GM21825 (cell line): ENCODE data around the gene CENPX.

Experiments
- ATAC-seq: cut with Tn5 transposase; IDR thresholded peaks from one replicate; pipeline ENCODE4 v1.9.1; 2021; ENCODE audit warnings: mild to moderate bottlenecking, moderate library complexity; ENCODE audit not compliant: unreplicated experiment

The CENPX gene

DNA sequence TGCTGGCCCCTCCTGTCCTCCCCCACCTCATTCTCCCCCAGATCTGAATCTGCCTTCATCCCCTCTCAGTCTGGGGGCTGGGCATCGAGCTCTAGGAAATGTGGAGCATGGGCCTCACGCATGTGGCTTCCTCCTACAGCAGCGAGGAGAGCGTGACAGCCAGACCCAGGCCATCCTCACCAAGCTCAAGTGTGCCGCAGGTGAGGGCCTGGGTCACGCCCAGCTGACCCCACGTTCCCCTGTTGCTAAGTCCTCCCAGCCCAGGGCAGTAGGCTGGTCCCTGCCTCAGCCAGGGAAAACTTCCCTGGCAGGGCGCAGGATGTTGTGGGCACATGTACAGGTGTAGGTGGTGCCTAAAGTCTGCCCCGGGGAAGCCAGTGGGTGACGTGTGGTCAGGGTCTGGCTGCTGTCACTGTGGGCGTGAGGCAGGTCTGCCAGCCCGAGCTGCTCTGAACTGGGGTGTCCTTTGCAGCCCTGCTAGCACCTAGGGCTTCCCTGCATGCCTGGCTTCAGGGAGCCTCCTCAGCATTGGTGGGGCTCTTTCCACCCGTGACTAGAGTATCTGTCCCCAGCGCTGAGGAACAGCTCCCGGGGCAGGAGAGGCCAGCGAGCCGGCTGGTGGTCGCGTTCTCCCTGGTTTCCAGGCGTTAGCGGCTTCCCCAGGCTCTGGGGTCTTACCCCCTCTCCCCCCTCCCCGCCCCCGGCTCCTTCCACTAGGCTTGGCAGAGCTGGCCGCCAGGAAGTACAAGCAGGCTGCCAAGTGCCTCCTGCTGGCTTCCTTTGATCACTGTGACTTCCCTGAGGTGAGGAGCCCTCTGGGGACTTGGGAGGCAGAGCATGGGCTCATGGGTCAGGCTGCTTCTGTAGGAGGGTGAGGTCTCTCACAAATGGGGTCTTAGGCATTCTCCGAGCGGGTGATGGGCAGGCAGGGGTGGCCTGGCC is 32.6 kb upstream of the CENPX start:
- no peak for ATAC-seq

DNA sequence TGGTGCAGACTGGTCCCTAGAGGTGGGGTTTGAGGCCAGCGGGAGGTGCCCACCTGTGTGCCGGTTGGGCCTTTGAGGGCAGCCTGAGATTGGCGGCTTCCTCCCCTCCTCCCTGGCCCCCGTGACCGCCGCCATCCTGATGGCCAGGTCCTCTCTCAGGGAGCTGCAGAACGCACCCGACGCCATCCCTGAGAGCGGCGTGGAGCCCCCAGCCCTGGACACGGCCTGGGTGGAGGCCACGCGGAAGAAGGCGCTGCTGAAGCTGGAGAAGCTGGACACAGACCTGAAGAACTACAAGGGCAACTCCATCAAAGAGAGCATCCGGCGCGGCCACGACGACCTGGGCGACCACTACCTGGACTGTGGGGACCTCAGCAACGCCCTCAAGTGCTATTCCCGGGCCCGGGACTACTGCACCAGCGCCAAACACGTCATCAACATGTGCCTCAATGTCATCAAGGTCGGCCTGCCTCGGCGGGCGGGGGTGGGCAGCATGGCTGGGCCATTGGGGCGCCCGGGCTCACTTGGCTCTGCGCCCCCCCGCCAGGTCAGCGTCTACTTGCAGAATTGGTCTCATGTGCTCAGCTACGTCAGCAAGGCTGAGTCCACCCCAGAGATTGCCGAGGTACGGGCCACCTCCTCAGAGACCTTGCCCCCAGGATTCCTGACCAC is 31.8 kb upstream of the CENPX start:
- ATAC-seq = no peak

DNA sequence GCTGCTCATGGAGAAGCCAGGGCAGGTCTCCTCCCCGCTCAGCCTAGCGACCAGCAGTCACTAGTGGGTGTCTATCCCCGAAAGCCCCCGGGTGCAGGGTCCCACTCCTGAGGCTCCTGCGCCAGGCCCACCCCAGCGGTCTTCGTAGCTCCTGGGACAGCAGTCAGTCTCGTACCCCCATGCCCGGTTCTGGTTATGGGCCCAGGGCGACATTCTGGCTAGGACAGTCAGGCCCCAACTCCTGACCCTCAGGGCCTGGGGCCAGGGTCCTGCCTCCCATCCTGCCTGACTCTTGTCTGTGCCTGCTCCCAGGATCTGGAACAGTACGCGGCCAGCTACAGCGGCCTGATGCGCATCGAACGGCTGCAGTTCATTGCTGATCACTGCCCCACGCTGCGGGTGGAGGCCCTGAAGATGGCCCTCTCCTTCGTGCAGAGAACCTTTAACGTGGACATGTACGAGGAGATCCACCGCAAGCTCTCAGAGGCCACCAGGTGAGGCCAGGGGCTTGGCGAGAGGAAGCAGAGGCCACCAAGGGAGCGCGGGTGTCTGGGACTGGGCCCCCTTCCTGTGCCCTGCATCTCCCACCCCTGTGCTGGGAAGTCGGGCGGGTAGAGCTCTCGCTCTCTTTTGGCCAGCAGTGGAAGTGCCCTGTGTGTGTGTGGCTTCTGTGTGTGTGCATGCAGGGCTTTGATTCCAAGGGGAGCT is 31.0 kb upstream of the CENPX start:
- no peak for ATAC-seq

DNA sequence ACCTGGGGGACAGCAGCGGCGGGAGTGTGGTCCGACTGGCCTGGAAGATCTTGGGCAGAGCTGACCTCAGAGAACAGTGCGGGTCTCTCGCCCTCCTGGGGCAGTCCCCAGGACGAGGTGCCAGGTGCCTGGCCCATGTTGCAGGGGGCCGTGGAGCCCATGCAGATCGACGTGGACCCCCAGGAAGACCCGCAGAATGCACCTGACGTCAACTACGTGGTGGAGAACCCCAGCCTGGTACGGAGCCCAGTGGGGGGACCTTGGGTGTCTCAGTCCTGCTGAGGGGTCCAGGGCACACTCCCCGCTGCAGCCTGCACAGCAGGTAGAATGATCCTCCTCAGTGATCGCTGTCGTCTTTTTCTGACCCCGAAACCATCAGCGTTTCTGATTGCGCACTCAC is 30.5 kb upstream of the CENPX start:
- no peak for ATAC-seq

DNA sequence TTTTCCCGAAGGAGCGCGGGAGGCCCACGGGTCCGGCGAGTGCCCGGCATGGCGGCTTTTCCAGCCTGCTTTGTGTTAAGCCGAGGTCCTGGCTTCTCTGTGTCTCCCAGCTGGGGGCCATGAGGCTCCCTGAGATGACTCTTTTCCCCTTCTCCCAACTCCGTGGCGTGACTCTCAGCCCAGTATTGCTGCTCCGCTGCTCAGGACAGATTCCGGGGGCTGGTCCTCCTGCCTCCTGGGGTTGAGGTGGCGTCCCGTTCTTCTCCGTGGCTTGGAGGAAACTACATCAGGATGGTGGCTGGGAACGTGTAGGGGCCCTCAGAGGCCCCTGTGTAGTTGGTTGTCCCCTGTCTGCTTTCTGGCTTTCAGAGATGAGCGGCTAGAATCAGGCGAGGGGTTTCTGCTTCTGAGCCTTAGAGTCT is 30.0 kb upstream of the CENPX start:
- ATAC-seq = no peak

DNA sequence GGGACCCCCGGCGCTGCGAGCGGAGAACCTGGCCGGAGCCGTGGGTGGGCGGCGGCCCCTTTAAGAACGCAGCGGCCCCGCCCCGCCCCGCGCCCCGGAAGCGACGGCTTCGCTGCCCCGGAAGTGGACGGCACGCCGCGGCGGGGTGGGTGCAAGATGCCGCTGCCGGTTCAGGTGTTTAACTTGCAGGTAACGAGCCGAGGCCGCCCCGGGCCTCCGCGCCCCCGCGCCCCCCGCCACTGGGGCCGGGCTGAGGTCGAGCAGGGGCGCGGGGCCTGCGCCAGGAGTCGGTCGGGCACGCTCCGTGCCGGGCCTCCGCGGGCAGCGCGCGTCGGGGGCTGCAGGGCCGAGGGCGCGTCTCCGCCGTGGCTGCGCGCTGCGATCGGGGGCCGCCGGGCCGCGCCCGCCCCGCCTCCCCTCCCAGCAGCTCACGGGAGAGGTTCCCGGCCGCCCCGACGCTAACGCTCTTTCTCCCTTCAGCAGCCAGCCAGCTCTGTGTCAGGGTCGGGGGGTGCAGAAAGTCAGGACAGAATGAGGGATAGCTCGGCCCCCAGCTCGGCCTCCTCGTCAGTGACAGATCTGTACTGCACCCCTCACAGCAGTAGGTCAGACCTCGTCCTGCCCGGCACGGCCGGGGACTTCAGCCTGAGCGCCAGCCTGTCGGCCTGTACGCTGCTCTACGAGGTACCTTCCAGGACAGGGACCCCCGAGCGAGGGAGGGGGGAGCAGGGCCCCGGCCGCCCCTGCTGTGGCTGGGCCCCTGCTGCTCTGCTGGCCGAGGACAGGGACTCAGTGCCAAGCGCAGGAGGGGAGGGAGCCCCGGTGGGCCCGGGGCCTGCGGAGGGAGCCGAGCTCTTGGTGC is 29.3 kb upstream of the CENPX start, which contains the start of the genes GPS1 and RFNG:
Gene GPS1, plus strand, starts transcription at position 123 of the 862 bp plus-strand sequence. Its CDS starts 34 bp downstream, at position 157.
Gene RFNG, minus strand, starts transcription at position 36 of the 862 bp plus-strand sequence. CDS start 45 bp downstream, outside the sequence.
- peak; percentile 45 for ATAC-seq

DNA sequence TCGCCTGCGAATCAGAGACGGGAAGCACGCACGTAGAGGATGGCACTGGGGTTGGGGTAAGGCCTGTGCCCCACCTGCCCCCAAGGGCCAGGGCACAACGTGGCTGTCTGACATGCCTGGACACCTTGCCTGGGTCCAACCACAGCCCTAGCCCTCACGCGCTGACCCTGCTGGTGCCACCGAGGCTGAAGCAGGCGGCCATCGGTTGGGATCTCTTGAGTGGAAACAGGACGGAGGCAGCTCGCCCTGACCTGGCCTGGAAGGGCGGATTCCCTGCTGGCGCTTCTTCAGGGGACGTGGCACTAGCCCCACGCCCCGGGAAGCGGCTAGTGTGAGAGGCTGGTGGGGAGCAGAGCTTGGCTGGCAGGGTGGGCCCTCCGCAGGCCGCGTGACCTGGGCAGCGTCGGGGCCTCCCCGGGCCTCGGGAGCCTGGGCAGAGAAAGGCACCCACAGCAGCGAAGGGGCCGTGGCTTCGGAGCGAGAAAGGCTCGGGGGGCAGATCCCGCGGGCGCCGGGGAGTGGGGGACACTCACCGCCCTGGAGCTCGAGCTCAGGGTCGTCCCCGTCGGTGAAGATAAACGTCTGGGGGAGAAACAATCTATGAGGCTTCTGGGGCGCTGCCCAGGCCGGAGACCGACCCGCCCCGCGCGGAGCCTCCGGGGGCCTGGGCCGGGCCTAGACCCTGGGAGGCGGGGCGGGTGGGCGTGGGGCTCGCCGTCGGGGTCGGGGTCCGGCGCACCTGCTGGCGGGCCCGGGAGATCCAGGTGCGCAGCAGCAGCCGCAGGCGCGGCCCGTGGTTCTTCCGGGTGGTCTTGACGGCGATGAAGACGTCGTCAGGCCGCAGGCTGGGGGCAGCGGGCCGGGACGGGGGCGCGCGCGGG is 28.3 kb upstream of the CENPX start:
- no peak for ATAC-seq

DNA sequence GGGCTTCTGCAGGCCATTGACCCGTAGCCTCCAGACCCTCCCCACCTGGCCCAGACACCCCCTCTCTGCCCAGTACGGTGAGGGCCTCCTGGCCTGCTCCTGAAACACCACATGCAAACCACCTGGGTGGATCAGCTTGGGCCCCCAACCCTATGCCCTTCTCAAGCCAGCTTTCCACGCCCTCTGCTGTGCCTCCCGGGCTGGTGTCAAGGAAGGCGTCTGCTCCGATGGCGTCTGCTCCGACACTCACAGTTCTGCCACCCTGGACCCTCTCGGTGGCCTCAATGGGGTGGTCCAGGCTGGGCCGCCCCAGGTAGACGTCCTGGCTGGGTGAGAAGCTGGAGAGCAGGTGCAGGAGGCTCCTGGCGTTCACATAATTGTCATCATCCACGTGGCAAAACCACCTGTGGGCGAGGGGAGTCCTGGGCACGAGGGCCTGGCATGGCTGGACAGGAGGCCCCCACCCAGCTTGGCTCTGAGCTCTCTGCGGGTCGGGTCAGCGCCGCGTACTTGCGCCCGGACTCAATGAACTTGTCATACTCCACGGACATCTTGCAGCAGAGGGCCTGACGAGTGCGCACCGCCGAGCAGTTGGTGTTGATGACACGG is 27.6 kb upstream of the CENPX start:
- no peak for ATAC-seq

DNA sequence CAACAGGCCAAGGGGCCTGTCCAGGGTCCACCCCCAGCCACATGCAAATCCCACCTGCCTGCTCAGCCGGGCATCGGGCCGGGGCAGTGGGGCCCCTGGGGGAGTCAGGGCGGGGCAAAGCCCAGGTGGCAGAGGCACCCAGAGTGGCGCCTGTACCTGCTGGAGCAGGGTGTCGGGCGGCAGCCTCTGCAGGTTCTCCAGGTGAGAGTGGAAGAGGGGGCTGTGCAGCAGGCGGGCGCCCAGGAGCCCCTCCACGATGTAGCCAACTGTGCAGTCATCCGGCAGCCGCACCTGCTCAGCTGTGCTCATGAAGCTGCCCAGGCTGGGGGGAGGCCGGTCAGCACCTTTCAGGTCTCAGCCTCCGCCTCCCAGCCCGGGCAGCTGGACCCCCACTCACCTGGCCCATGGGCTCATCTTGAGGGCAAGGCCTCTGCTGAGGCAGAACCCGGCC is 26.9 kb upstream of the CENPX start:
- no peak for ATAC-seq

DNA sequence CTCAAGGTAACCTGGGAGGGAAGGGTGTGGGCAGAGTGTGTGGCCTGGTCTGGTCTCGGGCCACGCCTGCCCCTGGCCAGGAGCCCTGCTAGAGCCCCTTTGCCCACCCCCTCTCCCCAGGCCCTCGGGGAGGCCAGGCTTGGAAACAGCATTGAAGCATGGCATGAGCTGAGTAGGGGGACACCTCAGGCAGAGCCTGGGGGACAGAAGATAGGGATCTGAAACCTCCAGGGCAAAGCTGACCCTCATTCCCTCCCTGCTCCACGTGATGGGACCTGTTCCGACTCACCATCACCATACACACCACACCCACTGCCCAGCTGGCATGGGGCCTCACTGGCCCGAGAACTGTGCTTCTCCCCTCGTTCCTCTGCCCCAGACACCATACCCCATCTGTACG is 26.4 kb upstream of the CENPX start:
- ATAC-seq = no peak

DNA sequence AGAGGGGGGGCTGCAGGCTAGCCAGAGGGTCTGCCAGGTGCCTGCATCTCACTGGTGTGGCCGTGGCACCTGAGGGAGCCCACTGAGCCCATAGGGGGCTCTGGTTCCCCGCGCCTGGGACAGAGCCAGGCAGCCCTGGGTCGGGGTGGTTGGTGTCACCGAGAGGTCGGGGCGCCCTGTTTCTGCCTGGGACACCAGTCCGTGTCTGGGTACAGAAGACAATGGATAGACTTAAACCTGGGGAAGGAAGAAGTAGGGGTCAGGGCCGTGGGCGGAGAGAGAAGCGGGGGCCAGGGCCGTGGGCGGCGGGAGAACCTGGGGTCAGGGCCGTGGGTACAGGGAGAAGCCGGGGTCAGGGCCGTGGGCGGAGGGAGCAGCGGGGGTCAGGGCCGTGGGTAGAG is 25.9 kb upstream of the CENPX start:
- no peak for ATAC-seq

DNA sequence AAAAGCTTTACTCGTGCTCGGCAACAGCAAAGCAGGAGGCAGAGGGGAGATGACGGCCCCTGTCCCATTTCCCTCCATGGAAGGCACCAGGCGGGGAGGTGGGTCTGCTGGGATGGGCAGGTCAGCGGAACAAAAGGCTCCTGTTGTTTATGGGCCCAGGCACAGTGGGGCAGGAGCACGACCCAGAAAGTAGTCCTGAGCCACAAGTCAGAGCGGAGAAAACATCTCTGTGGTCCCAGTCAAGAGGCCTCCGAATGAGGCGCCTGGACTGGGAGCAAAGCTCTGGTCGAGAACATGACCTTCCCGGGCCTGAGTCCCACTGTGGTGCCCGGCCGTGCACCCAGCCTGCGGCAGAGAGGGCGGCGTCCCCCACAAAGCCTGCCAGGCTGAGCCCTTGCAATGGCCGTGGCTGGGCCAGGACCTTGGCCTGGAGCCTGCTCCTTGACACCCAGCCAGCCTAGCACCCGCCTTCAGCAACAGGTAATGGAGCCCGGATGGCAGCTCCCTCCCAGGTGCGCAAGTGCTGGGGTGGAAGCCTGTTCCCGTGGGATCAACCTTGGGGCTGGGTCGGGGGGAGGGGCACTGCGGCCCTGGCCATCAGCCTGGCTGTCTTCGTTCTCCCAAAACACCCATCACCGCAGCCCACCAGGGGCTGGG is 25.4 kb upstream of the CENPX start:
- no peak for ATAC-seq

DNA sequence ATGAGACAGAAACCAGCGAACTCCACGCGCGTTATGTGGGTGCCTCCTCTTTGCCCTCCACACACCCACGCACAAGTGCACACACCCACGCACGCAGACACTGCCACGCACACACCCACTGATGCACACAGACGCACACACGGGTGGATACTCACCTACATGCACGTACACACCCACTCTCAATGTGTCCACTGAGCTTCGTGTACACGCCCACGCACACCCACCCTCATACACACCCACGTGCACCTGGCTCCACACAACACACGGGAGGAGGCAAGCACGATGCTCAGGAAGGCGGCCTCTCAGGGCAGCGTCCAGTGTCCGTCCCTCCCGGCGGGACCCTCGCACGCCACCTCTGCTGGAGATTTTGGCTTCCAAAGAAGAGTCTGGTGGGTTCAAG is 24.7 kb upstream of the CENPX start:
- ATAC-seq = no peak

DNA sequence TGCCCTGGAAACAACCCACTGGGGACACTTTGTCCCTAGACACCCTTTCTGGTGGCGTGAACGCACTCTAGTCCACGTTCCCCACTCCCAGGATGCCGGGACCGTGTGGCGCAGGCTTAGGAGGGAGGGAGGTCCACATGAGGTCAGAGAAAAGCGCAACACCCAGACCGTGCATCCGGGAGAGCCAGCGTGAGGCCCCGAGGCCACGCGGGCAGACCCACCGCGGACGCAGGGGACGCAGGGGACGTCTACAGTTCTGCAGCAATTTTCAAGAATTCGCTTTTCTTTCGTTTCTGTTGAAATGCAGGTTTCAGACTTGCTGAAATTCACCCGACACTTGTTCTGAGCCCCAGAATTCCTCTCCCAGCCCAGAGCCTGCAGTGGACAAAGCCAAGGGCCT is 24.2 kb upstream of the CENPX start:
- ATAC-seq = no peak

DNA sequence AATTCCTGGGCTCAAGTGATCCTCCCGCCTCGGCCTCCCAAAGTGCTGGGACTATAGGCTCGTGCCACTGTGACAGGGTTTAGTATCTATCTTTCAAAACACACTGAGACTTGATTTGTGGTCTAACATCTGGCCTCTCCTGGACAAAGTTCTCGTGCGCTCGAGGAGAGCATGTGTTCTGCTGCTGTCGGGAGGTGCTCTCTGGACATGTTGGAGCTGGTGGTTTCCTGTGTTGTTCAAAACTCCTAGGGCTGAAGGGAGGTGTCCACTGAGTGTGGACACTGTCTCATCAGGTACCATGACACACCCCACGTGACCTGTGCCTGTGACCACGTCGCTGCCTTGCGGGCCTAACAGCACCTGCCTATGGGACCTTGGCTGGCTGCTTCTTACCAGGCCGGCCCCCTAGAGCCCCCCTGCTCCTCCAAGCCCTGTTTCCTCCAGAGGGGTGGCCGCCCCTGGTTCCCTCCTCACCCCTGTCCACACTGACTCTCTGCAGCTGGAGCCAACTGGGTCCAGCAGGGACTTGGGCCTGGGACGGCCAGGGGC is 23.3 kb upstream of the CENPX start:
- ATAC-seq = no peak

DNA sequence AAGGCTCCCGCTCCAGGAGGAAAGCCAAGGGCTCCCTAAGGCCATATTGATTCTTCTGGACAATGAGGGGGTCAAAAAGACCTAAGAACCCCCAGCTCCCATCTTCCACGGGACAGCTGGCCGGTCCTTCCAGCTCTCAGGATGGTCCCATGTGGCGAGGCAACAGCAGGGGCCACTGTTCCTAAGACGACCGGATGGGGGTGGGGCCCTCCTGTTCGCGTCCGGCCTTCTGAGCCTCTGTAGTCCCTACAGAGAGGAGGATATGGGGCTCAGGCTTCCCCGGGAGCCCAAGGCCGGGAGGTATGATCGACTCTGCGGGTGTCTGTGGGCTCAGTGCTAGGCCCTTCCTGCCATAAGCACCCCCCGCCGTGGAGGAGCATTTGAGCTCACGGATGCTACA is 20.8 kb upstream of the CENPX start:
- no peak for ATAC-seq

DNA sequence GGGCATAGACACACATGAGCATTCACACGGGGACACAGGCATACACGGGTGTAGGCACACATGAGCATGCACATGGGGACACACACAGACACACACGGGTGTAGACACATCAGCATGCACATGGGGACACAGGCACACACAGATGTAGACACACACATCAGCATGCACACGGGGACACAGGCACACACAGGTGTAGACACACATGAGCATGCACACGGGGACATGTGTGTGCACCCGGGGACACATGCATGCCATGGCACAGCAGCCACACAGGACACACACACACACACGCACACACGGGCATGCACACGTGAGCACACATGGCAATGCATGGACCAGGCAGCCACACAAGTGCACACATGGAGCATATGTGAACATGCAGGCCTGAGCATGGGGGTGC is 20.0 kb upstream of the CENPX start:
- no peak for ATAC-seq

DNA sequence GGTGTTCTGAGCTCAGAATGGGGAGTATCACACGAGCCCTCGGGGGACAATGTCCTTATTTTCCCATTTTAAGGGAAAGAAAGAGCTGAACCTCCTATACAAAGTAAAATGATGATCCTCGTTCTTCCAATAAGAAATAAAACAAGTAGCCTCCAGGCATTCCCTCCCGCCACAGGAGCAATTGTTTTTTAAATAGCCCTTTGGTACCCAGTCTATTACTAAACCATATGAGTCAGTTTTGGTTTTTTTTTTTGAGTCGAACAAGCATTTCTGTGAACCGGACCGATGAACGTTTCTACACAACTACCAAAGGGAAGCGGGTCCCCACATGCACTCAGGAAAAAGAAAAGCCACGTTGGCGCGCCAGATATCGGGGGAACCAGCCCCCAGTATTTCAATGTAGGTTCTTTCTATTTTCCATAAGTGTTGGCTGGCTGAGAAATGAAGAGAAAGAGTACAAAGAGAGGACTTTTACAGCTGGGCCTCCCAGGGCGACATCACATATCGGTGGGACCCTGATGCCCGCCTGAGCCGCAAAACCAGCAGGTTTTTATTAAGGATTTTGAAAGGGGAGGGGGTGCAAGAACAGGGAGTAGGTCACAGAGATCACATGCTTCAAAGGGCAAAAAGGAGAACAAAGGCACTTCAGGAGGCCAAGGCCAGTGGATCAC is 18.6 kb upstream of the CENPX start:
- no peak for ATAC-seq
